WTC11 (cell line): Measurements from ENCODE around the gene TIMP2. TPM values are rescaled to one million over a fixed set of nuclear protein-coding genes. Genes with fewer than 3 reads are reported as not detected.

ENCODE experiments used
- ATAC-seq: fragments of 200-7000 bp; cut with Tn5 transposase; 2 replicates; pipeline ENCODE4 v1.10.0; 2021; ENCODE audit warnings: mild to moderate bottlenecking, moderate library complexity
- CTCF ChIA-PET: fragments of 300-600 bp; sonication (Branson Sonifier 250); formaldehyde crosslinking; loops from one replicate; lab custom pipeline; 2021; ENCODE audit warnings: antibody characterized with exemption; lab: Charles Lee
- POLR2A ChIA-PET: fragments of 350-600 bp; sonication (Branson Sonifier 250); formaldehyde crosslinking; loops from one replicate; lab custom pipeline; 2021; ENCODE audit warnings: antibody characterized with exemption; lab: Charles Lee
- DNase-seq: peaks from one replicate; pipeline ENCODE4 v3.0.0; 2021; ENCODE audit warnings: low spot score
- H3K27ac Mint-ChIP-seq: 2 replicates; pipeline ENCODE4 v1.8.0; 2021; ENCODE audit warnings: mixed read lengths
- H3K27me3 Mint-ChIP-seq: 2 replicates; pipeline ENCODE4 v1.8.0; 2021; ENCODE audit warnings: low read depth, mild to moderate bottlenecking, moderate library complexity, mixed read lengths
- H3K36me3 Mint-ChIP-seq: 2 replicates; pipeline ENCODE4 v1.8.0; 2021; ENCODE audit warnings: mixed read lengths
- H3K4me1 Mint-ChIP-seq: 2 replicates; pipeline ENCODE4 v1.8.0; 2022; ENCODE audit warnings: mixed read lengths
- H3K4me3 Mint-ChIP-seq: 2 replicates; pipeline ENCODE4 v1.8.0; 2021; ENCODE audit warnings: mild to moderate bottlenecking, moderate library complexity, mixed read lengths
- H3K9me3 Mint-ChIP-seq: 2 replicates; pipeline ENCODE4 v1.8.0; 2021; ENCODE audit warnings: mixed read lengths
- ATF1 ChIP-seq: sonication (generic); formaldehyde crosslinking; IDR thresholded peaks from 2 replicates; pipeline ENCODE4 v1.8.1; 2023; ENCODE audit warnings: mild to moderate bottlenecking, moderate library complexity, missing genetic modification reagents
- ATF3 ChIP-seq: sonication (generic); formaldehyde crosslinking; conservative IDR thresholded peaks from 2 replicates; pipeline ENCODE4 v1.8.1; 2022; ENCODE audit warnings: mild to moderate bottlenecking, missing genetic modification reagents
- CDX4 ChIP-seq: fragments of 250-450 bp; sonication (Bioruptor Pico); IDR thresholded peaks from 2 replicates; pipeline ENCODE4 v1.9.0; 2021; ENCODE audit warnings: moderate library complexity, mild to moderate bottlenecking, inconsistent platforms, borderline replicate concordance
- E2F1 ChIP-seq: sonication (generic); formaldehyde crosslinking; IDR thresholded peaks from 2 replicates; pipeline ENCODE4 v1.8.0; 2022; ENCODE audit warnings: mild to moderate bottlenecking, missing genetic modification reagents
- ERG ChIP-seq: fragments of 250-450 bp; sonication (Bioruptor Pico); IDR thresholded peaks from 2 replicates; pipeline ENCODE4 v1.8.0; 2021; ENCODE audit warnings: mild to moderate bottlenecking
- ETV6 ChIP-seq: sonication (generic); formaldehyde crosslinking; IDR thresholded peaks from 2 replicates; pipeline ENCODE4 v1.8.1; 2022; ENCODE audit warnings: mild to moderate bottlenecking, missing genetic modification reagents
- GTF2I ChIP-seq: fragments of 250-450 bp; sonication (Bioruptor Pico); conservative IDR thresholded peaks from 2 replicates; pipeline ENCODE4 v1.4.0; 2021; ENCODE audit warnings: mild to moderate bottlenecking
- KAT7 ChIP-seq: sonication (generic); formaldehyde crosslinking; IDR thresholded peaks from 2 replicates; pipeline ENCODE4 v1.8.1; 2023; ENCODE audit warnings: missing genetic modification reagents, mild to moderate bottlenecking, borderline replicate concordance
- MAX ChIP-seq: sonication (generic); formaldehyde crosslinking; IDR thresholded peaks from 2 replicates; pipeline ENCODE4 v1.8.0; 2022; ENCODE audit warnings: mild to moderate bottlenecking, missing genetic modification reagents
- RELA ChIP-seq: sonication (generic); formaldehyde crosslinking; IDR thresholded peaks from 2 replicates; pipeline ENCODE4 v1.8.1; 2022; ENCODE audit warnings: missing genetic modification reagents, mild to moderate bottlenecking, borderline replicate concordance
- SMAD3 ChIP-seq: sonication (generic); formaldehyde crosslinking; IDR thresholded peaks from 2 replicates; pipeline ENCODE4 v1.8.0; 2022; ENCODE audit warnings: missing genetic modification reagents, mild to moderate bottlenecking, borderline replicate concordance
- TP53 ChIP-seq: sonication (generic); formaldehyde crosslinking; IDR thresholded peaks from 2 replicates; pipeline ENCODE4 v1.8.1; 2023; ENCODE audit warnings: mild to moderate bottlenecking, missing genetic modification reagents
- ZNF281 ChIP-seq: sonication (generic); formaldehyde crosslinking; IDR thresholded peaks from 2 replicates; pipeline ENCODE4 v1.8.0; 2023; ENCODE audit warnings: mild to moderate bottlenecking, missing genetic modification reagents
- ZNF396 ChIP-seq: fragments of 250-450 bp; sonication (Bioruptor Pico); IDR thresholded peaks from 2 replicates; pipeline ENCODE4 v1.8.0; 2021; ENCODE audit warnings: mild to moderate bottlenecking, moderate library complexity, borderline replicate concordance
- total RNA-seq: library from RNA; stranded (reverse); gene quantifications from 3 replicates; pipeline ENCODE4 v1.2.3, GENCODE V29; 2021
- TF ChIP-seq, protein P1 (sequence below): fragments of 250-450 bp; sonication (Bioruptor Pico); IDR thresholded peaks from 2 replicates; pipeline ENCODE4 v1.9.0; 2021; ENCODE audit warnings: mild to moderate bottlenecking, borderline replicate concordance
- TF ChIP-seq, protein P2 (sequence below): fragments of 250-450 bp; sonication (Bioruptor Pico); IDR thresholded peaks from 2 replicates; pipeline ENCODE4 v2.1.2; 2022; ENCODE audit warnings: mild to moderate bottlenecking, moderate library complexity
- TF ChIP-seq, protein P3 (sequence below): sonication (generic); formaldehyde crosslinking; IDR thresholded peaks from 2 replicates; pipeline ENCODE4 v1.8.1; 2022; ENCODE audit warnings: low read depth, missing genetic modification reagents, borderline replicate concordance
- TF ChIP-seq, protein P4 (sequence below): sonication (generic); formaldehyde crosslinking; IDR thresholded peaks from 2 replicates; pipeline ENCODE4 v1.8.1; 2022; ENCODE audit warnings: mild to moderate bottlenecking, missing genetic modification reagents, moderate library complexity, borderline replicate concordance

TIMP2 gene
- total RNA-seq, 1 experiment from 2014 or later = 37.1 TPM

DNA sequence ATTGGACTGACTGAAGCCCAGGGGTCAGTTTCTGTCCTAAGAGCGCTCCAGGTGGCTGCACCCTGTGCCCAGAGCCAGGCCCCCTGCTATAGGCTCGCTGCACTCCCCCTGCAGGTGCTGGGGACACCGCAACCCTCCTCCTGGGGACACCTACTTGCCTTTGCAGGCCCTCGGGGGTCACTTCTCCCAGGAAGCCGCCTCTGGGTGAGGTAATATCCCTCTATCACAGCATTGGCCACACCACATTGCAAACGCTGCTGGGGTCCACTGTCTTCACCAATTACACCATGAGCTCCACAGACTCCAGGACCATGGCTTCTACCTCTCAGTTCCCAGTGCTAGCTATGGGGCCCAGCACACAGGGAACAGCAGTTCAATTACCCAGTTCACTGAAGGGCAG is 99.5 kb downstream of the TIMP2 start (continued):
- TF ChIP-seq, protein P1, sequence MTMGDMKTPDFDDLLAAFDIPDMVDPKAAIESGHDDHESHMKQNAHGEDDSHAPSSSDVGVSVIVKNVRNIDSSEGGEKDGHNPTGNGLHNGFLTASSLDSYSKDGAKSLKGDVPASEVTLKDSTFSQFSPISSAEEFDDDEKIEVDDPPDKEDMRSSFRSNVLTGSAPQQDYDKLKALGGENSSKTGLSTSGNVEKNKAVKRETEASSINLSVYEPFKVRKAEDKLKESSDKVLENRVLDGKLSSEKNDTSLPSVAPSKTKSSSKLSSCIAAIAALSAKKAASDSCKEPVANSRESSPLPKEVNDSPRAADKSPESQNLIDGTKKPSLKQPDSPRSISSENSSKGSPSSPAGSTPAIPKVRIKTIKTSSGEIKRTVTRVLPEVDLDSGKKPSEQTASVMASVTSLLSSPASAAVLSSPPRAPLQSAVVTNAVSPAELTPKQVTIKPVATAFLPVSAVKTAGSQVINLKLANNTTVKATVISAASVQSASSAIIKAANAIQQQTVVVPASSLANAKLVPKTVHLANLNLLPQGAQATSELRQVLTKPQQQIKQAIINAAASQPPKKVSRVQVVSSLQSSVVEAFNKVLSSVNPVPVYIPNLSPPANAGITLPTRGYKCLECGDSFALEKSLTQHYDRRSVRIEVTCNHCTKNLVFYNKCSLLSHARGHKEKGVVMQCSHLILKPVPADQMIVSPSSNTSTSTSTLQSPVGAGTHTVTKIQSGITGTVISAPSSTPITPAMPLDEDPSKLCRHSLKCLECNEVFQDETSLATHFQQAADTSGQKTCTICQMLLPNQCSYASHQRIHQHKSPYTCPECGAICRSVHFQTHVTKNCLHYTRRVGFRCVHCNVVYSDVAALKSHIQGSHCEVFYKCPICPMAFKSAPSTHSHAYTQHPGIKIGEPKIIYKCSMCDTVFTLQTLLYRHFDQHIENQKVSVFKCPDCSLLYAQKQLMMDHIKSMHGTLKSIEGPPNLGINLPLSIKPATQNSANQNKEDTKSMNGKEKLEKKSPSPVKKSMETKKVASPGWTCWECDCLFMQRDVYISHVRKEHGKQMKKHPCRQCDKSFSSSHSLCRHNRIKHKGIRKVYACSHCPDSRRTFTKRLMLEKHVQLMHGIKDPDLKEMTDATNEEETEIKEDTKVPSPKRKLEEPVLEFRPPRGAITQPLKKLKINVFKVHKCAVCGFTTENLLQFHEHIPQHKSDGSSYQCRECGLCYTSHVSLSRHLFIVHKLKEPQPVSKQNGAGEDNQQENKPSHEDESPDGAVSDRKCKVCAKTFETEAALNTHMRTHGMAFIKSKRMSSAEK (CRISPR knock-in tag) = no peak
- TF ChIP-seq ERG (CRISPR knock-in tag) (no peak), CDX4 (CRISPR knock-in tag) (no peak), ZNF396 (no peak)
- TF ChIP-seq, protein P2, sequence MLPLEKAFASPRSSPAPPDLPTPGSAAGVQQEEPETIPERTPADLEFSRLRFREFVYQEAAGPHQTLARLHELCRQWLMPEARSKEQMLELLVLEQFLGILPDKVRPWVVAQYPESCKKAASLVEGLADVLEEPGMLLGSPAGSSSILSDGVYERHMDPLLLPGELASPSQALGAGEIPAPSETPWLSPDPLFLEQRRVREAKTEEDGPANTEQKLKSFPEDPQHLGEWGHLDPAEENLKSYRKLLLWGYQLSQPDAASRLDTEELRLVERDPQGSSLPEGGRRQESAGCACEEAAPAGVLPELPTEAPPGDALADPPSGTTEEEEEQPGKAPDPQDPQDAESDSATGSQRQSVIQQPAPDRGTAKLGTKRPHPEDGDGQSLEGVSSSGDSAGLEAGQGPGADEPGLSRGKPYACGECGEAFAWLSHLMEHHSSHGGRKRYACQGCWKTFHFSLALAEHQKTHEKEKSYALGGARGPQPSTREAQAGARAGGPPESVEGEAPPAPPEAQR = no peak

GRCh38 chr17:78824240-78824639 is 100.9 kb downstream of the TIMP2 start:
- no peak for TF ChIP-seq SMAD3 (CRISPR knock-in tag)
- TF ChIP-seq ATF1 (CRISPR knock-in tag) = no peak
- TF ChIP-seq GTF2I (CRISPR knock-in tag) = no peak
- TF ChIP-seq KAT7 (CRISPR knock-in tag) = no peak
- TF ChIP-seq E2F1 (CRISPR knock-in tag) = no peak
- TF ChIP-seq, protein P3, sequence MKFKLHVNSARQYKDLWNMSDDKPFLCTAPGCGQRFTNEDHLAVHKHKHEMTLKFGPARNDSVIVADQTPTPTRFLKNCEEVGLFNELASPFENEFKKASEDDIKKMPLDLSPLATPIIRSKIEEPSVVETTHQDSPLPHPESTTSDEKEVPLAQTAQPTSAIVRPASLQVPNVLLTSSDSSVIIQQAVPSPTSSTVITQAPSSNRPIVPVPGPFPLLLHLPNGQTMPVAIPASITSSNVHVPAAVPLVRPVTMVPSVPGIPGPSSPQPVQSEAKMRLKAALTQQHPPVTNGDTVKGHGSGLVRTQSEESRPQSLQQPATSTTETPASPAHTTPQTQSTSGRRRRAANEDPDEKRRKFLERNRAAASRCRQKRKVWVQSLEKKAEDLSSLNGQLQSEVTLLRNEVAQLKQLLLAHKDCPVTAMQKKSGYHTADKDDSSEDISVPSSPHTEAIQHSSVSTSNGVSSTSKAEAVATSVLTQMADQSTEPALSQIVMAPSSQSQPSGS = no peak
- TF ChIP-seq ZNF281 = no peak
- TF ChIP-seq MAX = no peak
- no peak for TF ChIP-seq ATF3 (CRISPR knock-in tag)
- no peak for TF ChIP-seq TP53
- TF ChIP-seq, protein P4, sequence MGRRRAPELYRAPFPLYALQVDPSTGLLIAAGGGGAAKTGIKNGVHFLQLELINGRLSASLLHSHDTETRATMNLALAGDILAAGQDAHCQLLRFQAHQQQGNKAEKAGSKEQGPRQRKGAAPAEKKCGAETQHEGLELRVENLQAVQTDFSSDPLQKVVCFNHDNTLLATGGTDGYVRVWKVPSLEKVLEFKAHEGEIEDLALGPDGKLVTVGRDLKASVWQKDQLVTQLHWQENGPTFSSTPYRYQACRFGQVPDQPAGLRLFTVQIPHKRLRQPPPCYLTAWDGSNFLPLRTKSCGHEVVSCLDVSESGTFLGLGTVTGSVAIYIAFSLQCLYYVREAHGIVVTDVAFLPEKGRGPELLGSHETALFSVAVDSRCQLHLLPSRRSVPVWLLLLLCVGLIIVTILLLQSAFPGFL = no peak
- TF ChIP-seq ETV6 (CRISPR knock-in tag) = no peak
- no peak for TF ChIP-seq RELA
- 0 out of 2 replicates have a peak overlapping the region, but pooled peaks have one; percentile 59 for H3K27ac Mint-ChIP-seq
- no peak overlapping the region for H3K4me3 Mint-ChIP-seq
- no peaks in the 10 kb centered on the region for H3K27me3 Mint-ChIP-seq
- H3K36me3 Mint-ChIP-seq = peaks cover 93% of the 10 kb centered on the region
- ATAC-seq (no peak), DNase-seq (no peak)
- no peaks in the 10 kb centered on the region for H3K4me1 Mint-ChIP-seq
- no peaks in the 10 kb centered on the region for H3K9me3 Mint-ChIP-seq
- CTCF ChIA-PET = no interaction called here
- POLR2A ChIA-PET = no interaction called here
